Stimulated activated memory B cell treated with anti-CD40 and anti-IgM and Interleukin-4, amounts not matched to agents 10 μg/mL and 1 μg/mL and 100 μg/mL, for 72 hours (primary cell): ENCODE results near the gene ZNF365.
A peak's percentile ranks its signal among the peaks of the same experiment; 100 is the strongest.

Experiments
- ATAC-seq: fragments of 150-1000 bp; cut with Tn5 transposase; 2 replicates; pipeline ENCODE4 v1.10.0; 2021
- H3K27ac Mint-ChIP-seq: one replicate; pipeline ENCODE4 v1.8.0; 2022; ENCODE audit warnings: mild to moderate bottlenecking, mixed read lengths
- H3K27me3 Mint-ChIP-seq: one replicate; pipeline ENCODE4 v1.8.0; 2022; ENCODE audit warnings: mixed read lengths
- H3K36me3 Mint-ChIP-seq: one replicate; pipeline ENCODE4 v1.8.0; 2022; ENCODE audit warnings: mixed read lengths
- H3K4me1 Mint-ChIP-seq: one replicate; pipeline ENCODE4 v1.8.0; 2022; ENCODE audit warnings: mixed read lengths
- H3K4me3 Mint-ChIP-seq: one replicate; pipeline ENCODE4 v1.8.0; 2022; ENCODE audit warnings: mild to moderate bottlenecking, moderate library complexity, mixed read lengths
- H3K9me3 Mint-ChIP-seq: one replicate; pipeline ENCODE4 v1.8.0; 2022; ENCODE audit warnings: mixed read lengths

Gene ZNF365

GRCh38 chr10:62426600-62426999 lies 52.4 kb downstream of the ZNF365 start:
- H3K4me3 Mint-ChIP-seq: no peak overlapping the region
- ATAC-seq: no peak

GRCh38 chr10:62430881-62431280 lies 56.7 kb downstream of the ZNF365 start:
- Mint-ChIP-seq H3K27ac (no peak overlapping the region), H3K36me3 (no peaks in the 10 kb centered on the region), H3K9me3 (no peaks in the 10 kb centered on the region), H3K27me3 (no peaks in the 10 kb centered on the region), H3K4me1 (peaks cover 10% of the 10 kb centered on the region), H3K4me3 (no peak overlapping the region)
- no peak for ATAC-seq

More at GRCh38 chr10:62426600-62426999, 52.4 kb downstream of the ZNF365 start:
- Mint-ChIP-seq H3K4me1 (no peaks in the 10 kb centered on the region), H3K9me3 (no peaks in the 10 kb centered on the region), H3K36me3 (no peaks in the 10 kb centered on the region), H3K27me3 (no peaks in the 10 kb centered on the region), H3K27ac (no peak overlapping the region)

DNA sequence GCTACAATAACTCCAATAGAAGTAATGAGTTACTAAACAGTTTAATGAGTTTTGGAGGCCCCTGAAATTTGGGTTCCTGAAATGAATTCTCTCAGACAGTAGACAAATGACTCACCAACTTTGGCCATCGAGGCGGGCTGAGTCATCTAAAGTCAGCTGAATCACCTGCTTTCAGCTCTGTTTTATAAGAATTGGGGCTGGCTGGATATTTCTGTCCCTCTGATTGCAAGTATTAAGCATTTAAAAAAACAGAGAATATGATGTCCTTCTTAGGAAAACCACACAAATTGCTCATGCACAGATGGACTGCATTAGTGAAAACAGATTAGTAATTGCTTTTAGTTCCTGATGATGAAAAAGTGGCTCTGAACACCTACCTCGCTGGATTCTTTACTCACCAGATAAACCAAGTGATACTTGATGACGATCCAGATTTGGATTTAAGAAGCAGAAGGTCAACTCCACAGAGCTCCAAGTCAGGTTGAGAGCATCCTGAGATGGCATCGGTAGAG lies 59.1 kb downstream of the ZNF365 start:
- Mint-ChIP-seq H3K4me3 (no peak overlapping the region), H3K27ac (peak overlapping the region; percentile 50), H3K4me1 (peaks cover 16% of the 10 kb centered on the region), H3K27me3 (no peaks in the 10 kb centered on the region), H3K36me3 (no peaks in the 10 kb centered on the region), H3K9me3 (no peaks in the 10 kb centered on the region)
- ATAC-seq: peak; percentile 76

- peaks cover 16% of the 10 kb centered on the region for H3K4me1 Mint-ChIP-seq
- no peaks in the 10 kb centered on the region for H3K9me3 Mint-ChIP-seq
- no peak for ATAC-seq
- H3K27ac Mint-ChIP-seq: peak overlapping the region; percentile 50
- no peak overlapping the region for H3K4me3 Mint-ChIP-seq
- H3K27me3 Mint-ChIP-seq: no peaks in the 10 kb centered on the region
- no peaks in the 10 kb centered on the region for H3K36me3 Mint-ChIP-seq
Observed at GRCh38 chr10:62433901-62434300, 59.7 kb downstream of the ZNF365 start.

GRCh38 chr10:62437696-62438095 lies 63.5 kb downstream of the ZNF365 start:
- Mint-ChIP-seq H3K4me1 (peaks cover 16% of the 10 kb centered on the region), H3K36me3 (no peaks in the 10 kb centered on the region), H3K27me3 (no peaks in the 10 kb centered on the region), H3K27ac (no peak overlapping the region), H3K4me3 (no peak overlapping the region), H3K9me3 (no peaks in the 10 kb centered on the region)
- ATAC-seq: no peak

DNA sequence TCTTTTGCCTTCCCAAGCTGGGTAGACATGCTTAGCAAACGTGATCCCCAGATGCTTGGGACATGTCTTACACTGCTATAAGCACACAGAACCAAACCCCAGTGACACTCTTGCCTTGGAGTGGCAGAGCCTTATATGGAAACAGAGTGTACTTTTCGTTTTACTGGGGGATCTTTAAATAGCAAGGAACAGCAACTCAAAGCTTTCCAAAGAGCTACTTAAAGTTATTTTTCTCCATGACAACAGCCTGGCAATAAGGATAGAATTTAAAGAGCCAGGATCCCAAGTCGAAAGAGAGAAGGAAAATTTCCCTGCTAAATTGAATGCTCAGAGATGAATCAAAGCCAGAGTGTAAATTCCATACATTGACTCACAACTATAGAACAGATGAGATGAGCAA lies 67.8 kb downstream of the ZNF365 start:
- no peak overlapping the region for H3K4me3 Mint-ChIP-seq
- H3K27ac Mint-ChIP-seq: no peak overlapping the region
- no peaks in the 10 kb centered on the region for H3K27me3 Mint-ChIP-seq
- no peak for ATAC-seq
- H3K36me3 Mint-ChIP-seq: no peaks in the 10 kb centered on the region
- H3K4me1 Mint-ChIP-seq: peaks cover 6% of the 10 kb centered on the region
- H3K9me3 Mint-ChIP-seq: no peaks in the 10 kb centered on the region

DNA sequence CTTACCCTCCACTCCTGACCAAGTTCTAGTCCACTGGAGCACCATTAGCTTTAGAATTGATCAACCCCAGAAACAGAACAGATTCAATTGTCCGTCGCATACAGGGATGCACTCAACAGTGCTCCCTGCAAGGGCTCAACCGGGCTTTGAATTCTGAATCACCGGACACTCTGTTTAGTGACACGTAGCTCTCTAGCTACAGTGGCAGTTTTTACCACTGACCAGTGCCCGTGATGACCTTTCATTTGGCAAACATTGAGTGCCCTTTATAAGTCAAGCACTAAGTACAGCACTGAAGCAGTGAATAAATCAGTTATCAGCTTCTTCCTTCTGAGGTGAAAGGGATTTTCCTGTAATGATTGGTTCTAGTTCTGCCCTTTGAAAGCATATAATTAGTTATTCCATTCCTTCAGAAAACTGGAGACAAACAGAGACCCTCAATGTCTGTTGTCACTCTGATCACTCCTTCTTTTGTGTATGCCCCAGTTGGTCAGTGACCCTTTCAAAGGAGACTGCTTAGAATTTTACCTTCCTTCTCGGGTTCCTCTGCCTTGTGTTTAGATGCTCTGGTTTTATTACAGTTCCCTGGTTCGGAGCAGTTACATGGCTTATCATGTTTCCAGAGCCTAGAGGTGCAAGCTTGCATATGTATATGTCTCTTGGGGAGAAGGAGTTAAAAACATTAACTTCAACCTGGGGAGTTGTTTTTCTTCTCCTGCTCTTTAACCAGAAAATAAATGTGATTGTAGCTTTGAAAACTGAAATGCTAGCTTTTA lies 68.9 kb downstream of the ZNF365 start:
- Mint-ChIP-seq H3K27ac (no peak overlapping the region), H3K4me3 (no peak overlapping the region), H3K27me3 (no peaks in the 10 kb centered on the region), H3K36me3 (no peaks in the 10 kb centered on the region), H3K4me1 (no peaks in the 10 kb centered on the region), H3K9me3 (no peaks in the 10 kb centered on the region)
- ATAC-seq: no peak

GRCh38 chr10:62443866-62444265 lies 69.7 kb downstream of the ZNF365 start:
- H3K27ac Mint-ChIP-seq: peak overlapping the region; percentile 58
- no peaks in the 10 kb centered on the region for H3K9me3 Mint-ChIP-seq
- no peaks in the 10 kb centered on the region for H3K27me3 Mint-ChIP-seq
- H3K4me3 Mint-ChIP-seq: no peak overlapping the region
- H3K36me3 Mint-ChIP-seq: no peaks in the 10 kb centered on the region
- no peak for ATAC-seq
- H3K4me1 Mint-ChIP-seq: no peaks in the 10 kb centered on the region

DNA sequence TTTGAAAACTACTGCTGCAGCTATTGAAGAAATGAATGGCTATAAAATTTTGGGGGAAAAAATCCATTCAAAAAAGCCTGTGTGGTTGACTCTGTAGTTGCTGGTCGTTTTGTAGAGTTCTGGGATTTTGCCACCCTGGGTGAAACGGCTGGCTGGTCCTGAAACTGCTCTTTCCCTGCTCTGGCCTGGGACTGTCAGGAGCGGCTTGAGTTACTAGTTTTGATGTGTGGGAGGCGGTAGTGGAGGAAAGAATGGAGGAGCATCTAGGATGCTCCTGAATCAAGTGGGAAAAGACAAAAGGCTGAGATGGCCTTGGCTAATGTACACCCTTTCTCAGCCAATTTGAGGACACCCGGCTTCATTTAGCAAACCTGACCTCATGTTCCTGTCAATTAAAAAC lies 72.5 kb downstream of the ZNF365 start:
- Mint-ChIP-seq H3K36me3 (no peaks in the 10 kb centered on the region), H3K27ac (no peak overlapping the region), H3K4me1 (peaks cover 10% of the 10 kb centered on the region), H3K27me3 (no peaks in the 10 kb centered on the region), H3K9me3 (no peaks in the 10 kb centered on the region), H3K4me3 (no peak overlapping the region)
- ATAC-seq: no peak

DNA sequence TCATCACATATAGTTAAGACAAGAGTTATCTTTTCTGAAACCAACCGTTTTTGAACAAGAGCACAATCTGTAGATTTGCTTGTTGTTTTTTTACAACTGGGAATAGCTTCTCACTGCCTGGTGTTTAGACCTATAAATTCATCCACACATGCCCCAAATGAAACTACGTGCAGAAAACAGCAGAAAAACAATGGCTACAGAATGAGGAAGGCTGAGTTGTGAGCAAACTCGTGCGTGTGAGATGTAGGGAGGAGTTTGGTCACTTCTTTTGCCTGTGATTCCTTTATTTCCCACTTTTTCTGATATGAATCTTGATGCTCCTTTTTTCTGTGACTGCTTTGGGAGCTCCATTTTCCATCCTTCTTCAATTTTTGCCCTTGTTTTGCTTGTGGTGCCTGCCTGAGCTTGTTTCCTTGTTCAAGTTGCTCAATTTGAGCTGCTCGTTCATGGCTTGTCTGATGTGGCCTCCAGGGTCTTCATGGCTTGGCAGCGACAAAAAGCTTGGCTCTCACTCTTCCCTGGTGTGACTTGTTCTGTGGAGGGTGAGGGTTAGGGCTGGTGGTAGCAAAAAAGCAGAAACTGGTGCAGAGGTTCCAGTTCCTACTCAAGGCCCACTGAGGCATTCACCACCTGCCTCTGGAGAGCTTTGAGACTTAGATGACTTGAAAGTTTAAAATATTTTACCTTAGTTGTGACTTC lies 76.9 kb downstream of the ZNF365 start:
- H3K36me3 Mint-ChIP-seq: no peaks in the 10 kb centered on the region
- peak overlapping the region; percentile 54 for H3K27ac Mint-ChIP-seq
- no peaks in the 10 kb centered on the region for H3K9me3 Mint-ChIP-seq
- ATAC-seq: no peak
- no peaks in the 10 kb centered on the region for H3K27me3 Mint-ChIP-seq
- H3K4me1 Mint-ChIP-seq: peaks cover 17% of the 10 kb centered on the region
- H3K4me3 Mint-ChIP-seq: no peak overlapping the region

DNA sequence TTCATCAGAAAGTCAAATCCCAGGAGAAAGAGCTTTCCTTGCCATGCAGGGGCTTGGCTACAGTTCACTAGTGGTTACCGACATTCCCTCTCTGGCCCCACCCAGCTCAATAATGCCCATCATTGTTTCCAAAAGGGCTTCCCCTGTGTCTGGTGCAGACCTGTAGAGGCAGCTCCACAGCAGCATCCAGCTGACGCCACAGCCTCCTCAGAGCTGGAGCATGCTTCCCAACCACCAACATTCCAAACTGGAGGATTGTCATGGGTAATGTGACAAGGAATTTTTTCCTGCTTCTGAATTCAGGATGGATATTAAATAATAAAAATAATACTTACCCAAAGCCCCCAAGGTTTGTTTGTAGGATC lies 77.4 kb downstream of the ZNF365 start:
- Mint-ChIP-seq H3K4me3 (no peak overlapping the region), H3K27ac (peak overlapping the region; percentile 54), H3K4me1 (peaks cover 22% of the 10 kb centered on the region), H3K27me3 (no peaks in the 10 kb centered on the region), H3K9me3 (no peaks in the 10 kb centered on the region), H3K36me3 (no peaks in the 10 kb centered on the region)
- no peak for ATAC-seq
